Measurements from ENCODE around the gene TRAPPC10. TPM values are rescaled to one million over a fixed set of nuclear protein-coding genes. Genes with fewer than 3 reads are reported as not detected.

The TRAPPC10 gene
- total RNA-seq, 2 donors from 2014 or later = 36.8 to 40.1 TPM

DNA sequence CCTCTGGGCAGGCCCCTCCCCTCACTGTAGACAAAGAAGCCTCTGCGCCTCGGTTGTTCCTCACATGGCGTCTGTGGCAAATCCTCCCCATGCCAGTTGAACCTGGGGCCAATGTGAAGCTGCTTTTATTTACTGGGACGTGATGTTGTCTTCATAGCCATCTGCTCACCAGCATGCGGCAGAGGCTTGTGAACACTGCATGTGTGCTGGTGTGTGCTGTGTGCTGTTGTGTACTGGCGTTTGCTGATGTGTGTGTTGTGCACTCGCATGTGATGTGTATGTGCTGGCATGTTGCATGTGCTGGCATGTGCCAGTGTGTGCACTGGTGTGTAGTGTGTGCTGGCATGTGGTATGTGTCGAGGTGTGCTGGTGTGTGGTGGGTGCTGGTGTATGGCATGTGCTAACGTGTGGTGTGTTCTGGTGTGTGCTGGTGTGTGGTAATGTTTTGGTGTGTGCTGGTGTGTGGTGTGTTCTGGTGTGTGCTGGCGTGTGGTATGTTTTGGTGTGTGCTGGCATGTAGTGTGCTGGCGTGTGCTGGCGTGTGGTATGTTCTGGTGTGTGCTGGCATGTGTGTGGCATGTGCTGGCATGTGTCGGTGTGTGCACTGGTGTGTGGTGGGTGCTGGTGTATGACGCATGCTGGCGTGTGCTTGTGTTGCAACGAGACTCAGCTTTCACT, 37.2 kb upstream of the TRAPPC10 start:
- no peak overlapping the region for H3K27ac ChIP-seq (ENCODE audit: low read depth, low read length)
- H3K36me3 ChIP-seq (ENCODE audit: control insufficient read depth, insufficient read depth, low read length) = peaks cover 27% of the 10 kb centered on the region
- Mint-ChIP-seq H3K9me3 (no peaks in the 10 kb centered on the region), H3K27me3 (ENCODE audit: insufficient read depth) (no peaks in the 10 kb centered on the region), H3K4me3 (no peak overlapping the region), H3K4me1 (no peaks in the 10 kb centered on the region), H3K27ac (peak overlapping the region; percentile 14), H3K36me3 (ENCODE audit: low read depth) (peaks cover 47% of the 10 kb centered on the region)
- H3K9me3 ChIP-seq (ENCODE audit: control insufficient read depth, low read length) = no peaks in the 10 kb centered on the region
- TF ChIP-seq CTCF (conservative IDR thresholded peaks at IDR 0.05) = no peak
- no peaks in the 10 kb centered on the region for H3K4me1 ChIP-seq (ENCODE audit: control insufficient read depth, insufficient read depth, low read length)
- H3K9ac ChIP-seq (ENCODE audit: extremely low read depth, low read length, poor library complexity, severe bottlenecking) = no peak overlapping the region
- no peak for DNase-seq
- H3K4me3 ChIP-seq (ENCODE audit: low read length) = no peak overlapping the region
- no peaks in the 10 kb centered on the region for H3K27me3 ChIP-seq (ENCODE audit: control insufficient read depth, insufficient read depth, low read length, poor library complexity, severe bottlenecking)
- WGBS, 2 experiments (ENCODE audit: insufficient coverage in 1 of 2, insufficient read length in 1 of 2) = 93 to 100% methylated on average over 4 to 16 of the region's 16 CpGs

- Mint-ChIP-seq H3K4me1 (no peaks in the 10 kb centered on the region), H3K36me3 (ENCODE audit: low read depth) (peaks cover 42% of the 10 kb centered on the region), H3K27me3 (ENCODE audit: insufficient read depth) (no peaks in the 10 kb centered on the region), H3K9me3 (no peaks in the 10 kb centered on the region), H3K4me3 (no peak overlapping the region), H3K27ac (peak overlapping the region; percentile 86)
- 25 to 29% methylated on average over 15 to 22 of the region's 24 CpGs for WGBS, 2 experiments (ENCODE audit: insufficient coverage in 1 of 2, insufficient read length in 1 of 2)
- peak; percentile 98 for TF ChIP-seq CTCF (conservative IDR thresholded peaks at IDR 0.05)
- Histone ChIP-seq H3K27ac (ENCODE audit: low read depth, low read length) (no peak overlapping the region), H3K4me1 (ENCODE audit: control insufficient read depth, insufficient read depth, low read length) (no peaks in the 10 kb centered on the region), H3K27me3 (ENCODE audit: control insufficient read depth, insufficient read depth, low read length, poor library complexity, severe bottlenecking) (no peaks in the 10 kb centered on the region), H3K4me3 (ENCODE audit: low read length) (no peak overlapping the region), H3K36me3 (ENCODE audit: control insufficient read depth, insufficient read depth, low read length) (peaks cover 27% of the 10 kb centered on the region), H3K9ac (ENCODE audit: extremely low read depth, low read length, poor library complexity, severe bottlenecking) (no peak overlapping the region), H3K9me3 (ENCODE audit: control insufficient read depth, low read length) (no peaks in the 10 kb centered on the region)
- DNase-seq = peak; percentile 94
Measured at GRCh38 chr21:43975469-43976098, 36.5 kb upstream of the TRAPPC10 start.

DNA sequence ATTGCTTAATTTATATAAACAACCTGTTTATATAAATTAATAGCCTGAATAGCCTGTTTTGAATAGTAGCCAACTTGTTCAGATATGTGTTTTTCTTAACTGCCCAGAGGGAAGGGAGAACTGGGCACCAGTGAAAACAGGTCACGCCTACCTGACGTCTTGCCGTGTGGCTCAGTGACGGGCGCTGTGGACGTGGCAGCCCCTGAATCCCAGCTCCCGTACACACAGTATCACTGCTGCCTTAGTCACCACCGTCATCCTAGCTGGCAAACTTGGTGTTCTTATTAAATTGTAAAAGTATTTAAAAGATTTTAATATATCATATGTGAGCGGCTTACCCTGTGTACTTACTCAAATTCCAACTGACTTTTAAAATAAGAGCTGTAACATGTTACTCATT, 35.4 kb upstream of the TRAPPC10 start:
- TF ChIP-seq CTCF (conservative IDR thresholded peaks at IDR 0.05) = no peak
- Histone ChIP-seq H3K9me3 (ENCODE audit: control insufficient read depth, low read length) (no peaks in the 10 kb centered on the region), H3K4me1 (ENCODE audit: control insufficient read depth, insufficient read depth, low read length) (no peaks in the 10 kb centered on the region), H3K27me3 (ENCODE audit: control insufficient read depth, insufficient read depth, low read length, poor library complexity, severe bottlenecking) (no peaks in the 10 kb centered on the region), H3K9ac (ENCODE audit: extremely low read depth, low read length, poor library complexity, severe bottlenecking) (no peak overlapping the region), H3K4me3 (ENCODE audit: low read length) (no peak overlapping the region), H3K36me3 (ENCODE audit: control insufficient read depth, insufficient read depth, low read length) (peaks cover 29% of the 10 kb centered on the region), H3K27ac (ENCODE audit: low read depth, low read length) (no peak overlapping the region)
- no peaks in the 10 kb centered on the region for H3K27me3 Mint-ChIP-seq (ENCODE audit: insufficient read depth)
- 88 to 96% methylated on average over 4 to 8 of the region's 9 CpGs for WGBS, 2 experiments (ENCODE audit: insufficient coverage in 1 of 2, insufficient read length in 1 of 2)
- no peaks in the 10 kb centered on the region for H3K4me1 Mint-ChIP-seq
- no peak overlapping the region for H3K4me3 Mint-ChIP-seq
- no peak for DNase-seq
- H3K36me3 Mint-ChIP-seq (ENCODE audit: low read depth) = peaks cover 39% of the 10 kb centered on the region
- no peaks in the 10 kb centered on the region for H3K9me3 Mint-ChIP-seq
- no peak overlapping the region for H3K27ac Mint-ChIP-seq

All from endodermal cell (in vitro differentiated cells).